Activated CD4-positive, alpha-beta T cell treated with anti-CD3 and anti-CD28 coated beads for 48 hours (primary cell): ENCODE data around the gene NFE2.
A peak's percentile ranks its signal among the peaks of the same experiment; 100 is the strongest.
"Not testable (repeated sequence)": the region's sequence is repeated elsewhere in the genome, so short reads cannot be mapped to it uniquely, and the experiment has no call there.

Experiments
- DNase-seq: peaks from one replicate; pipeline ENCODE4 v3.0.0-alpha.2; 2020

NFE2 gene

DNA sequence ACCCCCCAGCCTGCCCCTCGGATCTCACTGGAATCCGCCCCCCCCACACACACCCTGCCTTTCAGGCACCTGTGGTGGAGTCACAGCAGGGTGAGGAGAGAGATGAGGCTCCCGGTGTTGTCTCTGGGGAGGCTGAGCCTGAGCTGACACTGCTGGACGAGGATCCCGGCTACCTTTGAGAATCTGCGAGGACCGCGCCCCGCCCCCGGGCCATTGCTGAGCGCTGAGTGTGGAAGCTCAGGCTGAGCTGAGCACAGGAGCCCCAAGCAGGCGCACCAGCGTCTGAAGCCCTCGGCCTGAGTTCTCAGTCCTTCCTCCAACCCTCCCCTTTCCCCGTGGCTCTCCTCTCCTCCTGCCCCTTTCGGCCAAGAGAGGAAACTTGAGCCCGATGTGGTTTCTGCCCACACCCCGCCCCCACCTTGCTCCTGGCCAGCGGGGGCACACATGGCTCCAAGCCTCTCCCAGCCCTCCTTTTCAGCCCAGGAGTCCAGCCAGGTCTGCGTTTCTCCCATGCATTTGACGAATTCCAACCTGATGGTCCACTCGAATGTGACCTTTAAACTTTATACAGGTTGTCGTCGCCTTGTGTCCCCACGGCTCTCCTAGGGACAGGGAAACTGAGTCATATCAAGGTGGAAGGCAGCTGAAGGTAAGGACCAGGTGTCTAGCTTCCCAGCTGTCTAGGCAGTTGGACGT, at the start of gene NFE2:
Gene NFE2, minus strand, starts transcription at position 284 of the 696 bp plus-strand sequence. CDS start 5,767 bp downstream, outside the sequence.
- peak; percentile 58 for DNase-seq

DNA sequence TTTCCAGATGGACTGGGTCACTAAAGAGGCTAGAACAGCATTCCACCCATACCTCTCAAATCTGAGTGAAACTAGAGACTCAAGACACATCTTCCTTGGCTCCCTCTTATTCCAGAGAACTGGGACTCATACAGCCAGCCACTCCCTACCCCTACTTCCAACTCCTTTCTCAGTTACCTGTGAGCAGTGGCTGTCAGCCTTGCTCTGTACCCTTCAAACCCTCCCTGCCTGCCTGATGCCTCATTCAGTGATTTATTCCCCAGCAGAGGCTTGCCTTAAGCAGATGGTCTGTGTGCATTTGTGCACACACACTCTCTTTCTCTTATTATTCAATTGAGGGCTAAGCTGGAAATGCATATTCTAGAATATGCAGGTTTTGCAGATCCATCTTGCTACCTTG, 48.9 kb upstream of the NFE2 start:
- no peak for DNase-seq

DNA sequence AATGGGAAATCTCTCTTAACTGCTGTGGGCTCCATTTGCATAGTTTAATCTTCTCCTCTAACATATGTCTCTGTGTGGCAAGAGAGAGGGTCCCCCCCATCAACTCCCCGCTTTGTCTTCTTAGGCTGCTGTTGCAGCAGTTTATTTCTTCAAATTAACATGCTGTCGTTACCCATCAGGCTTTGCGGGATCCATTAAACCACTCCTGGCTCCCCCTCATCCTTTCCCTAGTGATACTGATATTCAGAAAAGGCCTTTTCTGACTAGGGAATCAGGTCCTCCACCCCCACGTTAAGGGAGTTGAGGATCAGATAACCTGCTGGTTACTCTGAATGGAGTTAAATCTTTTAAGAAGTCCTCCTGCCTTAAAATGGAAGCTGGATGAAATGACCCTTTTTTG, 48.2 kb upstream of the NFE2 start:
- no peak for DNase-seq

DNA sequence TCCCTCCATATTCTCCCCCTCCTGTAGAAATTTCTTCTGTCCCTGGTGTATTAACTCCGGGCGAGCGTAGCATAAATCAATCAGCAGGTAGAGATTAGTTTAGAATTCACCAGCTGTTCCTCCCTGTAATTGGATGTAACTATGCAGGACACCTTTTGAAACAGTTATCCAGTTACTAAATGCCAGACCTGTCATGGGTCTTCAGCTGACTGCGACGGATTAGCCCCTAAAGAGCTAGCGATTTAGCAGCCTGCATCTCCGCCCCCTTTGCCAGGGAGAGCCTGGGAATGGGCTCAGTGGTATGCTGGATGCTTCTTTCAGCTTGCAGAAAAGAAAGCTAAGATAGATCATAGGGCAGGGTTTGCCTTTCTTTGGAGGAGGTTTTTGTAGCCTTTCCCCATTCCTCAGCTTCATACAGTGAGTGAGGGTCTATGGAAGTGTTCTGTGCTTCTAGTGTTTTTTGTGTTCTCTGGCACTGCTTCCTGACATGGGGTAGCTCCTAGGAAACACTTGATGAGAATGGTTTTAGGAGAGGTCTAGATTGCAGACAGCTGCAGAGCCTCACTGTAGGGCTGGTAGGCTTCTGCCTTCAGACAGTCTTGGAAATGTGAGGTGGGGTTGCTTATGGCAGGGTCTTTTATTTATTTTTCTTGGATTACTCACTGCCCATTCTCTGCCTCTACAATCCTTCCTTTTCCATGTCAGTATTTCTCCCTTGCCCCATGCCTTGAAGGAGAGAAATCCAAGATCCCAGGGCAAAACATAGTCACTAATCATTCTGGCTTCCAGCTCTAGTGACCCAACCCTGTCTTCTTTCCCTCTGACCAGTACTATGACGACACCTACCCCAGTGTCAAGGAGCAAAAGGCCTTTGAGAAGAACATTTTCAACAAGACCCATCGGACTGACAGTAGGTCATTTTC, 40.8 kb upstream of the NFE2 start:
- no peak for DNase-seq

DNA sequence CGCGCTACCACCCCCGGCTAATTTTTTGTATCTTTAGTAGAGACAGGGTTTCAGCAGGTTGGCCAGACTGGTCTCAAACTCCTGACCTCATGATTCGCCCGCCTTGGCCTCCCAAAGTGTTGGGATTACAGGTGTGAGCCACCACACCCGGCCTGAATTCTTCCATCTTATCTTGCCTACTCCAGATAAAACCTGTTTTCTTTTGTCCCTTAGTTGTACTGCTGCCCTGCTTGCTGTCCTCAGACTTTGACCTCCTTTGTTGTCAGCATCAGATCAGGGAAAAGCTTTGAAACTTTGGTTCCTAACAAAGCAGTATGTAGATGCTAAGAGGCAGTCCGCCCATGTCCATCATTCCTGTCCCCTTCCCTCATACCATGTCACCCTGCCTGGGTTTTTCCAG, 40.0 kb upstream of the NFE2 start:
- DNase-seq = no peak

DNA sequence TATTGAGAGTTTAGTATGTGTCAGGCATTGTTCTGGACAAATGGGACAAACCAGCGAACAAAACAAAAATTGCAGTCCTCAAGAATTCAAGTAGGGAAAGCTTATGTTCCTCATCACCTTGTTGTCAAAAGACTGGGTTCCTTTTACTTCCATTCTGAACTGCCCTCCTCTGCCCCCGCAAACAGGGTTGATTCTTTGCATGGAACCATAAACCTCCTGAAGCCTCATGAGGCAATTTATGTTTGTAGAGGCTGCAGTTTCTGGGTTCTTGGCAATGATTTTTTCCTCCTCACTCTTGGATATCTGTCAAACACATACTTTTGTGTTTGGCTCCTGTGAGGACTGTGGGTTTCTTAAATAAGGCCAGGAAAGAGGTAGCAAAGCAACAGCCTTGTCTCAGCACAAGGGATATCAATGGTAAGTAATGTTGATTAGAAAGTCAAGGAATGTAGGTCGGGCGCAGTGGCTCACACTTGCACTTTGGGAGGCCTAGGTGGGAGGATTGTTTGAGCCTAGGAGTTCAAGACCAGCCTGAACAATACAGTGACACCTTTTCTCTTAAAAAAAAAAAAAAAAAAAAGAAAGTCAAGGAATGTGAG, 38.0 kb upstream of the NFE2 start:
- DNase-seq = no peak

DNA sequence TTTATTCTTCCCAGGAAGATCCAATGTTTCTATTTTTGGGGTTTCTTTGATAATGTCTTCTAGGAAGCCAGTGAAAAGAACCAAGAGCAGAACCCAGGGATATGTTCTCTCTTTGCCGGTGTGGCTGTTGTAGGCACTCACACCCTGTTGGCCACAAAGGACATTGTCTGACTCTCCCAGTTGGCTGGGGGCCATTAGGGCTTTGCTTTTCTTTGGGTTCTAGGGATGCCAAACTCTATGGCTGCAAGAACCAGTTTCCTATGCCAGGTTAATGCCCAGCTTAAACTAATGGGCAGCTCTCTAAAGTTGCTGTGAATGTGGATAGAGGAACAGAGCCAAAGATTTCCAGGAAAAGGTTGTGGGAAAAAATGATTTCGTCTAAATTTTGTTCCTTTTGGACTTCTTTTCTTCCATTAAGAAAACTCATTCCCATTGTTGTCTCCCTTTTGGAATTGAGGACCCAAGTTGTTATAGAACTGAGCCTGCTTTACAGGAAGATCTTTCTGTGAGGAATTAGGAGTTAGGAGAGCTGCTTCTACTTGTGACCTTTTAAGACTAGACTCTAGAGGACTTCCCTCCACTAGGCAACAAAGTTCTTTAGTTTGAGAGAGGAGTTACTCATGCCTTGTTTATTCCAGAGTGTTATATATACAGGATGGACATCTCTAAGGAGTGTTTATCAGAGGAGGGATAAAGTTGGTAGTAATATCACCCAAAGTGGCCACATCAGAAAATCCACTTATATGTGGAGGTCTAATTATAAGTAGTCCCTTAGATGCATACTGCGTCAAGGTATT, 37.2 kb upstream of the NFE2 start:
- DNase-seq = no peak

DNA sequence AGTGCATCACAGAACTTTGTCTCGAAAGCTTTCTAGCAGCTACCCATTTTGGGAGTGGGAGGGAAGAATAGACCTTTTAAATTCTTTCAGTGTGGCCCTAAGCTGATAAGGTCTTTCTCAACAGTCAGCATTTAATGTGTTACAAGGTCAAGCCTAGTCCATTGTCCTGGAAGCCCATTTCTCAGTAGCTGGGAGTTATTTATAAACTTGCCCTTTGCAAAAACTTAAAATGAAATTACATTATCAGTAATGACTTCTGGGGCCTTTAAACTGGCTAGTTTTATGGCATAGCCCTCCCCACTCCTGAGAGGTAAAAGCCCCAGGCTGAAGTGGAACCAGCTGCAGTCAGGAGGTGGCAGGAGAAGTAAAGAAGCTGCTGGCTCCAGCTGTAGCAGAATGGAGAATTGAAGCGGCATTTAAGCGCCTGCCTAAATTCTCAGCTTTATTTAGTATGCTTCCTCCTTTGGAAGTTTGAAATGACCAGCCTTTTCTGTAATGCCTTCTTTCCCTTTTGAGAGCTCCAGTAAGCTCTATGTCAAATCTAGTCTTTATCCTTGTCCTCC, 36.5 kb upstream of the NFE2 start:
- no peak for DNase-seq

DNA sequence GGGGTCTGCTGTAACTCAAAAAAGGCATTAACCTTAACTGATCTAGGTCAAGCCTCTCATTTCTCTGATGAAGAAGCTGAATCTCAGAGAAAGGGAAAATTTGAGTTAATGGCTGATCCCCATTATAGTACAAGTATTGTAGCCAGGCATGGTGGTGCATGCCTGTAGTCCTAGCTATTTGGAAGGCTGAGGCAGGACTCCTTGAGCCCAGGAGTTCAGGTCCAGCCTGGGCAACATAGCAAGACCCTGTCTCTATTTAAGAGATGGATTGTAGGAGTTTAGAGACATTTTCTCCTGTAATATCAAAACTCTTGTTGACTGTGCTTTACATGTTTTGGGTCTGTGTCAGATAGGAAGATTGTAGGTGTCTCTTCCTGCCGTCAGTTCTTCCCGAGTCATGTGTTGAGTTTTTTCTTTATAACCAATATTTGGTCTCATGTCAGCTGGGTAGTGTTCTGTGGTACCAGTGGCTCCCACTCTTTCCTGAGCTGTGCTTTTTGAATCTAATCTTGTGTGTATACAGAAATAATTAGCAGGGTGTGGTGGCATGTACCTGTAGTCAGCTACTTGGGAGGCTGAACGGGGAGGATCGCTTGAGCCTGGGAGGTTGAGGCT, 32.7 kb upstream of the NFE2 start:
- DNase-seq = no peak

DNA sequence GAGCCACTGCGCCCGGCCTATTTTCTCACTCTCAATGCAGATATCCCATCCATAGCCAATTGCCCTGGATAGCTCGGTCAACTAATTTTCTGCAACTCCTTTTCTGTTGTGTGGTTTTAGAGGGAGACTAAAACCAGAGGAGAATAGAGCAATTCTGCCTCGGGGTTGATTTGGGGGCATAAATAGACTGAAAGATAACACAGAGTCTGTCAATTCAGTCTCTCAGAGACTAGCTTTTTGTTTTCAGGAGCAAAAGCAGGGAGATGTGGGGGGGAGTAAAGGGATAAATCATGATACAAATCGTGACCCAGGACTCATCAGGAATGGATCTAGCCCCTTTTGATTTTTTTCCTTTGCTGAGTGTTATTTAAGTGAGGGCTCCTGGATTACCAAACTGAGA, 30.6 kb upstream of the NFE2 start:
- DNase-seq = no peak

DNA sequence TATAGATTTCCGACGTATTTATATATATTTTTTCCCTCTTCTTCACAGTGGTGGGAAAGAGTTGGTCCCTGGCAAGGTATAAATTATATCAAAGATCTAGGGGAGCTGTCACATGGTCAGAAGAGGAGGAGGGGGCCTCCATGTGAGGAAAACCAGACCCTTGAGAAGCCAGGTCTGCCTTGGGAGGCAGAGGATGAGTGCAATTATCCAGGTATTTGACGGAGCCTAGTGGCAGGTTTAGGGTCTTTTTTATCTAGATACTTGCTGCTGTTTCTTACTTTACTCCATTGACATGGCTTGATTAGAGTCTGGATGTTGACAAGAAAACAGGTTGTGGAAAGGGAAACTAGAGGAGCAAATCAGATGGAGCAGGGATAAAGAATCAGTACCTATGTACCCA, 29.6 kb upstream of the NFE2 start:
- no peak for DNase-seq

DNA sequence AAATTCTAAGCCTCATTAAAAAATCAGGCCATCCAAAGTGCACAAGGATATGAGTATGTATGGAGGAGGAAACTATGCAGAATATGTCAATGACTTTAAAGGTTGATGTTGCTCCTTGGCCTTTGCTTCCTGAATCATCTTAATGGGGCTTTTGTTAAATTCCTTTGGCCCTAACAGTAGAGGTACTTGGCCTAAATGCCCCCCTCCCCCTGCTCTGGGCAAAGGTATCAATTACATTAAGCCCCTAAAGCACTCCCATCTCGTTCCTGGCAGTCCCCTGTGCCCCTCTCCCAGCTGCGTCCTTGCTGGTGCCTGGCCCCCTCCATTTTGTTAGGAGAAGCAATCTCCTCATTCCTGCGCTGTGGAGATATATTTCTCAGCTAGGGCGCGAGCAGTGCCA, 28.9 kb upstream of the NFE2 start:
- no peak for DNase-seq

DNA sequence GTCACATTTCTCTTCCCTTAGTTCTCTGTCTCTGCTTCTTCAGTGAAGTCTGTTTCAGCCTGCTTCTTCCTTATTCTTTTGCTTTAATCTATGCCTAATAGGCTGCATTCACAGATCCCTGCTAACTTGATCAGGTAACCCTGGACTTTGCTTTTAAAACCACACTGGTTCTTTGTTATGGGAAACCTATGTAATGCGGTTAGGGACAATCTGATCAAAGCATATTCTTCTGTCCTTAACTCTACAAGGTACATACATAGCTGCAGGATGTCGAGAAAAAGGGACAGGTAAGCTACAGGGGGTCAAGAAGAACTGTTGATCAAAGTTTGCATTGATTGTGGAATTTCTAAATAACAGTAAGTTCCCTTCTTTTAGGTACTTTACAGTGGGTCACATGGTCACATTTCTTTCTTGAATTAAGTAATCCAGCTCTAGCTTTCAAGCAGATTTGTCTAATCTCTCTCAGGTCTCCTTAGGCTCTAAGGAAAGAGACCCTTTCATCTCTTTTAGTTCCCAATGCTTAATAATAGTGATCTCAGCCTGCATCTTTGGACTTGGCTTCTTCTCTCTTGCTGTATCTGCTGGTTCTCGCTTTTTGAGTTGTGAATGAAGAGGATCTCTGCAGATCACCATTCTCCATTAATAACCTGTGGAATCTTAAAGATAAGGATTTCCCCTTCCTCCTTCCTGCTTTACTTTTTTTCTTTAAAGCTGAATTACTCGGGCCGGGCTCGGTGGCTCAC, 28.0 kb upstream of the NFE2 start:
- no peak for DNase-seq

DNA sequence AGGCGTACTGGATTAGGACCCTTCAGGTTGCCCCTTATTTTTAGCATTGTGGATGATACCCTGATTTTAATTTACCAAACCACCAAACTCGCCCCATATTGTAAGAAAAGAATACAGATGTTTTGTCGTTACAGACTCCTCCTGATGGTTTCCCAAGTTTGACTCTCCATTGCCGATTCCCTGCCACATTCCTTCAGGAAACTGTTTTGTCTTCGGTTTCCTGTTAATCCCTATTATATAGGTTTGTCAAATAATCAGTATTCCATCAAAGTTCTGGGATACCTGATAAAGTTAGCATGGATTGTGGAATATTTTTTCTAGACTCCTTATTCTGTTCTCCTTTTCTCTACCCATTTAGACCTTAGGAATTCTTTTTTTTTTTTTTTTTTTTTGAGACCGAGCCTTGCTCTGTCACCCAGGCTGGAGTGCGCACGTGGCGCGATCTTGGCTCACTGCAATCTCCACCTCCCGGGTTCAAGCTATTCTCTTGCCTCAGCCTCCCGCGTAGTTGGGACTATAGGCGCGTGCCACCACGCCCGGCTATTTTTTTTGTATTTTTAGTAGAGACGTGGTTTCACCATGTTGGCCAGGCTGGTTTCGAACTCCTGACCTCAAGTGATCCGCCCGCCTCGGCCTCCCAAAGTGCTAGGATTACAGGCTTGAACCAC, 24.8 kb upstream of the NFE2 start:
- not testable (repeated sequence) for DNase-seq

DNA sequence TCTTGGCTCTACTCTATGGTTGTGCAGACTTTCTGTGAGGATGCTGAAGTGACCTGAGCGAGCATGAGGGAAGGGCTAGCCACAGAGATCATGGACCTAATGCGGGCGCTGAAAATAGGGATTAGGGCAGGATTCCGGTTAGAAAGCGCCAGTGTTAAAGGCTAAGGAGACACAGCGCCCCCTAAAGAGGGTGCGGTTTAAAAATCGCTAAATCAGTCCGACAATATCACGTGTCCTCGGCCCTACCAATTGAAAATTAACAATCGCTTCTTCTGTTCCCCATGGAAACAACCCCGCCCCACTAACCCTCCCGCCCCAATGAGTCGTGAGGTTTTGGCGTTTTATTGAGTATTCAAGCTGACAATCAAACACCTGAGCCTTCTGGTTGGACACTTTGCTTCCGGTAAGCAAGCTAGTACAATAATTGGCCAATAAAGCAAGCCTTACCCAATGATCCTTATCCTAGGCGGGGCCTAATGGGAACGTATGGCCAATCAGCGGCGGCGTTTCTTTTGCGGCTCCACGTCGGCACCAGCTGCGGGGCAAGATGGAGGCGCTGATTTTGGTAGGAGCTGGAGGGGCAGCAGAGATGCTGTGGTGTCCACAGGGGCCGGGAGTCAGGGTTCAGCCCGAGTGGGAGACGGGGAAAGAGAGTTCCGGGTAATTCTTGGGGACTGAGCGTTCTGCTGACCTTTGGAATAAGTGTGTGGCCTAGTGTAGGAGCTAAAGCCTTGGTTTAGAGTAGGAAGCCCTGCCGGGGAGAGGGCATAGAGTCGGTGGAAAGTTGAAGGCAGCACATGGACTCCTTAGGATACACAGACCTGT, 24.0 kb upstream of the NFE2 start, which contains the start of gene COPZ1:
Gene COPZ1, plus strand, starts transcription at position 515 of the 825 bp plus-strand sequence. Its CDS starts 33 bp downstream, at position 548.
- DNase-seq = peak; percentile 95

DNA sequence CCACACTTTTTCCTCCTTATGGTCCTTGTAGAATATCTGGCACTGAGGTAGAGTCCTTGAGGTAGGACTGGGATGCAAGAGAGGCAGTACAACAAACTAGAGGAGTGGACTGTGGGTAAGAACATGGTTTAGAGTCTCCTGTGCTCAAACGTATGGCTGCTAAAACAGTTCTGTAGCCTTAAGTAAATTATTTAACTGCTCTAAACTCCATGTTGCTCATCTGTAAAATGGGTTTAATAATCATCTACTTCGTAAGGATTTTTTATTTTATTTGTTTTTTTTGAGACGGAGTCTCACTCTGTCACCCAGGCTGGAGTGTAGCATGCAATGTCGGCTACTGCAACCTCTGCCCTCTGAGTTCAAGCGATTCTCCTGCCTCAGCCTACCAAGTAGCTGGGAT, 20.5 kb upstream of the NFE2 start:
- no peak for DNase-seq

DNA sequence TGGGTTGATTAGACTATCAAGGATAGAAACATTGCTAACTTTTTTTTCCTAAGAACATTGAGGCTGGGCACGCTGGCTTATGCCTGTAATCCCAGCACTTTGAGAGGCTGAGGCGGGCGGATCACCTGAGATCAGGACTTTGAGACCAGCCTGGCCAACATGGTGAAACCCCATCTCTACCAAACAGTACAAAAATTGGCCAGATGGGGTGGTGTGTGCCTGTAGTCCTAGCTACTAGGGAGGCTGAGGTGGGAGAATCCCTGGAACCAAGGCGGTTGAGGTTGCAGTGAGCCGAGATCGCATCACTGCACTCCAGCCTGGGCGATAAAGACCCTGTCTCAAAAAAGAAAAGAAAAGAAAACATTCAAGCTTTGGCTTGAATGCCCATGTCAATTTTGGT, 11.5 kb upstream of the NFE2 start:
- not testable (repeated sequence) for DNase-seq

DNA sequence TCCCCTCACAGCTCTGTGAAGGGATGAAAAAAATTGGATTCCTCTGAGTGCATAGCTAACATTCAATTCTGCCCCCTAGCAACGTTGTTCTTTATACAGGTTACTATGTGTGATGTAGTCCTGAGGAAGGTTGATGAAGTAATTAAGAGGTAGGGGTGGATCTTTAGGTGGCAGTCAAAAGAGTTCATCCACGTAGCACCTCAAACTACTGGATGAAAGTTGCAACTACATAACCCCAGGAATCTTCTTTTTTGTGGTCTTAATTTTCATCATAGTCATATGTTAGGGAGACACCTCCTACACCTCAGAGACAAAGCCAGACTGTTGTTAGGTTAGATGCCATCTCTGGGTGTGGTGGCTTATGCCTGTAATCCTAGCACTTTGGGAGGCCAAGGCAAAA, 10.2 kb upstream of the NFE2 start:
- DNase-seq = no peak

DNA sequence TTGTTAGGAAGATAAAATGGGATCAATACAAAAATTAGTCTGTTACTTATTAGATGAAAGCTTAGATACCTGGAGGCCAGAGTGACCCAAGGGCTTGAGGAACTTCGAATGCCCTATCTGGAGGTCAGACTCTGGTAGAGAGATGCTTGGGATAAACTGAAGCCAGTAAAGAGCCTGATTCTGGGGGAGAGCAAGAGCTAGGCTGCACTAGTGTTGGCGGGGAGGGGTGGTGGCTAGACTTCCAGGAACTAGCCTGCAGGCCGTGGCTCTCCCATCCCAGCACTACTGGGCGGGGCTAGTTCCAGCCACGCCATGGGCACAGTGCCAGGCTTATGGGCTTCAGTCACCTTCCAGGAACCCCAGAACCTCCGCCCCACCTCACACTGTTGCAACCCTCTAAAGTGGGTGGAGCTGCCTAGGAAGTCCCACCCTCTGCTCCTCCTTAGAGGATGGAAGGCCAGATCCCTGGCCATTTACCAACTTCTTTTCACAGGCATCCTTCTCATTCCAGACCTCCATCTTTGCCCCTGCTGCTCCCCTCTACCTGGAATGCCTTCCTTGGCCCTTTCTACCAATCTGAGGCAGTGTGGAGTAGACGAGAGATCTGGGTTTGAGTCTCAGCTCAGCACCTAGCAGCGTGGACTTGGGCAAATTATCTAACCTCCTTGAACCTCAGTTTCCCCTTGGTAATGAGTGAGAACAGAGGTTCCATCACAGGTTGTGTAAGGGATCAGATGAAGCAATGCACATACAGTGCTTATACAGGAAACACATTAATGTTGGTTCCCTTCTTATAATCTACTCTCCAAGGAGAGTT, 6.3 kb upstream of the NFE2 start:
- DNase-seq = peak; percentile 37
